ENCODE results near the gene FOXRED2.
A peak's percentile ranks its signal among the peaks of the same experiment; 100 is the strongest.

Gene FOXRED2

DNA sequence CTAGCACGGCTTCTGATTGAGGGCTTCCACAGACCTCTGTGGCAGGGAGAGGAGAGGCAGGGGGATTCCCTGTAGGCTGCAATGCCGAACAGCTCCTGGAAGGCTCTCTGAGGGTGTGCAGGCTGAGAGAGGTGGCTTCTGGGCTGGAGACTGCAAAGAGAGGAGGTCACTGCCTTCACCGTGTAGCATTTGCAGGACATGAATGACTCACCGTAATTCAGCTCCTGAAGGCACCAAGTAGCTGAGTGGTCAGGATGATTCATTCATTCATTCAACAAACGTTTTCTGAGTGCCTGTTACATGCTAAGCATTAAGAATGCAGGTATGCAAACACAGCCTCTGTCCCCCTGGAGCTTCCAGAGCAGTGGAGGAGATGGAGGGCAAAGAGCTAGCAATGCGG lies 40.1 kb upstream of the FOXRED2 start:
- no peak for TF ChIP-seq CTCF (conservative IDR thresholded peaks at IDR 0.05; ENCODE audit: low read depth, low read length)
- no peak for DNase-seq (ENCODE audit: low read depth)
- H3K4me3 ChIP-seq (ENCODE audit: low read length), result no peak overlapping the region

- TF ChIP-seq CTCF (conservative IDR thresholded peaks at IDR 0.05; ENCODE audit: low read depth, low read length), result peak; percentile 66
- DNase-seq (ENCODE audit: low read depth), result no peak
- no peak overlapping the region for H3K4me3 ChIP-seq (ENCODE audit: low read length)
These were observed 39.4 kb upstream of the FOXRED2 start for GRCh38 chr22:36546092-36546804.

DNA sequence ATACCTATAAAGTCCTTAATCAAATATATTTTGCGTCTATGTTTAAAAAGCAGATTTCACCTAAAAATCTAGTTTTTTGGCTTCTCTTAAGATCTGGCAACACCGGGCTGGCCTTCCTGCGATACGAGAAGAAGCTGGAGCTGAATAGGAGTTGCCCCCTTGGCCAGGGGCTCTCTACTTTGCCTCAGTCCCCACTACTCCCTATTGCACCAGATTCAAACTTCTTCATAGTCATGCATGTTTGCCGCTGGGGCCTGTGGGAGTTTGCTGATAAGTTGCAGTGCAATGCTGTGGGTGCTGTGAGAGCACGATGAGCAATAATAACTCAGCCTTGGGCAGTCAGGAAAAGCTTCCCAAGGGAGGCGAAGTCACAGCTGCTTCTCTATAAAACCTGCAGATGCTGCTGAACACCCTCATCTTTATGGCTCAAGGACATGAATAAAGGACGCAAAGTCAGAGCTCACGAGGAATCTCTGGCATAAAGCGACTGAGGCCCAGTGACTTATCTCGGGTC lies 37.3 kb upstream of the FOXRED2 start:
- no peak overlapping the region for H3K4me3 ChIP-seq (ENCODE audit: low read length)
- DNase-seq (ENCODE audit: low read depth), result no peak
- TF ChIP-seq CTCF (conservative IDR thresholded peaks at IDR 0.05; ENCODE audit: low read depth, low read length), result no peak

DNA sequence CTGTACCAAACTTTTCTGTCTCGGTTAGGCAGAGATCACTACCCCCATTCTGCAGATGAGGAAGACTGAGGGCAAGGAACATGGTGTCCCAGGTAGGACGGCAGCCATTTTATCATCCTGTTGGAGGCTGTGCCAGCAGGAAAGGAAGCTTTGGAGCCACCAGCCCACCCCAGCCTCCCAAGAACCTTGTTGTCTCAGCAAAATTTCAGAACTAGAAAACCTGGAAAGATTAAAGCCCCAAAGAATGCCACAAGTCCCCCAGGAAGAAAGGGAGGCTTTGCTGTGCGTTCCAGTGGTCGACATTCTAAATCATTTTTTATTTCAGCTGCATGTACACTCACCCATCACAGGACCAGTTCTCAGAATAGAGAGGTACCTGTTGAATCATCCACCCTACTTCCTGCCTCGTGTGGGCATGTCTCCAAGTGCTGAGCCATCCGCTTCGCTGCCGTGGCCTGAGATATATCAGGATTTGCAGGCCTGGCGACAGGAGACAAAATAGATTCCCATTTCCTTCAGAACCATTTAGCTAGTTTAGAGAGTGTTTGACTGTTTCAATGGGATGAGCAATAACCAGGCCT lies 35.1 kb upstream of the FOXRED2 start:
- peak; percentile 60 for DNase-seq (ENCODE audit: low read depth)

DNA sequence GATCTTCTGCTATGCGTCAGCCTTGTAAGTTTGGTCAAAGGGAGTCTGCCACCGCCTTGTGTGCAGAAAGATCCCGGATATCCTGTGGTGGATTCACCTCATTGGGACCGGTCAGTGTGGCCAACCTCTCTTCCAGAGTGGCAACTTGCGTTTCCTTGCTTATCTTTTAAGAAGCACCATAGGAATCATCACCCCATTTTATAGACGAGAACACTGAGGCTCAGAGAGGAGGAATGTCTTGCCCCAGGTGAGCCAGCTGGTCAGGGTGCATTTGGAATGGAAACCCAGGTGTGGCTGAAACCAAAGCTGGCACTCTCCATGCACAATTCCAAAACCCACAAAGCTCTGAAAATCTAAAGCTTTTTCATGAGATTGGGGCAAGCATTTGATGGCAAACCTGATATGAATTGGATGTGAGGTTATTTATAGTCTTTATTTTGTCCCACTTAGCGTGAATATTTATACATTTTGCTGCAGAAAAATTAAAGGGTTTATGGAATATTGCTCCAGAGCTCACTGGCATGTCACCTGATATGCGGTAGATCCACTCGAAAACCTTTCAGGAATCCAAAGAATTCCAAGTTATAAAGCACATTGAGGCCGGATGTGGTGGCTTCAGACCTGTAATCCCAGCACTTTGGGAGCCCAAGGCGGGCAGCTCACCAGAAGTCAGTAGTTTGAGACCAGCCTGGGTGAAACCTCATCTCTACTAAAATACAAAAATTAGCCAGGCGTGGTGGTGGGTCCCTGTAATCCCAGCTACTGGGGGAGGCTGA lies 34.2 kb upstream of the FOXRED2 start:
- no peak for TF ChIP-seq CTCF (conservative IDR thresholded peaks at IDR 0.05; ENCODE audit: low read depth, low read length)
- DNase-seq (ENCODE audit: low read depth), result peak; percentile 68
- no peak overlapping the region for H3K4me3 ChIP-seq (ENCODE audit: low read length)

More for the DNA sequence above, 35.1 kb upstream of the FOXRED2 start:
- no peak overlapping the region for H3K4me3 ChIP-seq (ENCODE audit: low read length)
- no peak for TF ChIP-seq CTCF (conservative IDR thresholded peaks at IDR 0.05; ENCODE audit: low read depth, low read length)

DNA sequence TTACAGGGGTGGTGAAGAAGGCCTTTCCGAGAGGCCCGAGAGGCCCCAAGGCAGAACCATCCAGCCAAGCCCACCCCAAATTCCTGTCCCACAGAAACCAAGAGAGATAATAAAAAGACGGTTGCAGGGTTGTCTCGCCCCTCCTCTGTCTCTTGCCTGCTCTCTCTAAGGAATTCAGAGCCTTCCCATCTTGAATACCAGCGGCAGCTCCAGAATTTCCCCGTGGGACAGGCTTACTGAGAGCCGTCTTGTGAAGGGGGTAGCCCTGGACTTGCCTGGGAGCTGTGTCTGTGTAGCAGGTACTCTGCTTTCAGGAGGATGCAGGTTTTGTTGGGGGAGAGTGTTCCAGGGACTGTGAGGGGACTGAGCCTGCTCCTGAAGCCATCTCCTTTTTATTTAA lies 31.7 kb upstream of the FOXRED2 start:
- TF ChIP-seq CTCF (conservative IDR thresholded peaks at IDR 0.05; ENCODE audit: low read depth, low read length), result no peak
- H3K4me3 ChIP-seq (ENCODE audit: low read length), result no peak overlapping the region
- no peak for DNase-seq (ENCODE audit: low read depth)

Data from retinal pigment epithelial cell (primary cell).